ENCODE measurements around the gene RSPH10B.
"Not testable (repeated sequence)": the region's sequence is repeated elsewhere in the genome, so short reads cannot be mapped to it uniquely, and the experiment has no call there.

RSPH10B gene

DNA sequence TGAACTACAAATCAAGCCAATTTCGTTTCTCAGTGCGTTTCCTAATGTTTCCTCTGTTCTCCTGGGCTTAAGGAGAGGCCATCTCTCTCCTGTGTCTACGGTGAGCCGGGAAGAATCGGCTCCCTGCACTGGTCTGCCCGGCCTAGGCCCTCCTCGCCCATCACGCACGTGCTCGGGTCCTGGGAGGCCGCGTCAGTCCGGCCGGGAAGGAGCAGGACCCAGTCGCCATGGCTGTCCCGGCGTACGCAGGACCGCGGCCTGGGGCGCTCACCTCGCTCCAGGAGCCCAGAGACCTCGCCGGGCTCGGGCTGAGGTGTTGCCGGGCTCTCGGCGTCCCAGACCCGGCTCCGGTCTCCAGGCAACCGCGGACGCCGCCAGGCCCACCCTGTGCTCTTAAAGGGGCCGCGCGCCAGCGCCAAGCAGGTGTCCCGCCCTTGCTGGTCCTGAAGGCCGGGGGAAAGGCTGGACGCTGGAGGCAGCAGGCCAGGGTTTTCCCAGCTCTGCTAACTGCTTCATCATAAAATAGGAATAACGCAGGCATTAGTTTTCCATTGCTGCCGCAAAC is at the start of gene RSPH10B:
Gene RSPH10B, minus strand, starts transcription at position 343 of the 565 bp plus-strand sequence. CDS start 3,573 bp downstream, outside the sequence.
- DNase-seq = not testable (repeated sequence)

DNA sequence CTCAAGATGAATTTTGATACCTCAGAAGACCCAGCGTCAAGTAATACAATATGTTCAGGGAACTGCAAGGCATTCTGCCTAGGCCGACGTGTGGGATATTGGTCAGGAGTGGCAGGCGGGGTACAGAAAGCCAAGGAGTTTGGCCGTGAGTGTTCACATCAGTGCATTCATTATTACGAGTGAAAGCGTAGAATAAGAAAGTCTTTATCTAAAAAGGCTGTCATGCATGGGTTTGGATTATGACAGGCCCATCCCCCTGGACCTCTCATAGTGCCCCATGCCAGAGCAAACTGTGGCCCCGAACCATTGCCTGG is 46.1 kb upstream of the RSPH10B start:
- no peak for DNase-seq

DNA sequence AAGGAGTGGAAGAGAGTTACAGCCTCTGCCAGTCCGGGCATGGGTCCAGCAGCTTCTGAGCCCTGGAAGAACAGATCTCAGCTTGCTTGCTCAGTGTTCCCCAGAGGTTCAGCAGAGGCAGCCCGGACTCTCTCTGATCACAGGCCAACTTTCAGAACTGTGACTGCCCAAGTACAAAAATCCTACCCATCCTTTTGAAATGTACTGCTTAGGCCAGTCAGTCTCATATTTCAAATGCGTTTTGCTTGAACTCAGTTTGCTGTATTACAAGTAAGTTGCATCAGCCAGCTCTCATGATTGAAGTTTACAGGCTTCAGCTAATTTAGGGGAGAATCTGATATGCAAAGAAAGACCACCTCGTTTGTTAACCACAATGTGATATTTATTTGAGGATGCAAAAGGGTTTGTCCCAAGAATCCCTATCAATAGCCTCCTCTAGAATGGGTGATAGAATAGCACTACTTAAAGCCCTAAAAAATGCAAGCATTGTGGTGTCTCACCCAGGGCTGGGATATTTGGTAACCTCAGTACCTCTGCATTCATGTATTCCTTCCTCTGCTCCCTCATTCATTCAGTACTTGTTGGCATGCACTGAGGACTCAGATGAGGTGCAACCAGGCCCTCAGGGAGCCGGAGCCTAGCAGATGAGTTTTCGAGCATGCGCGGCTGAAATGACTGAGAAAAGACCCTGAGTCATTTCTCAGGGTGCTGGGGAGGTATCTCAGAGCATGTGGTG is 45.6 kb upstream of the RSPH10B start:
- DNase-seq = no peak

DNA sequence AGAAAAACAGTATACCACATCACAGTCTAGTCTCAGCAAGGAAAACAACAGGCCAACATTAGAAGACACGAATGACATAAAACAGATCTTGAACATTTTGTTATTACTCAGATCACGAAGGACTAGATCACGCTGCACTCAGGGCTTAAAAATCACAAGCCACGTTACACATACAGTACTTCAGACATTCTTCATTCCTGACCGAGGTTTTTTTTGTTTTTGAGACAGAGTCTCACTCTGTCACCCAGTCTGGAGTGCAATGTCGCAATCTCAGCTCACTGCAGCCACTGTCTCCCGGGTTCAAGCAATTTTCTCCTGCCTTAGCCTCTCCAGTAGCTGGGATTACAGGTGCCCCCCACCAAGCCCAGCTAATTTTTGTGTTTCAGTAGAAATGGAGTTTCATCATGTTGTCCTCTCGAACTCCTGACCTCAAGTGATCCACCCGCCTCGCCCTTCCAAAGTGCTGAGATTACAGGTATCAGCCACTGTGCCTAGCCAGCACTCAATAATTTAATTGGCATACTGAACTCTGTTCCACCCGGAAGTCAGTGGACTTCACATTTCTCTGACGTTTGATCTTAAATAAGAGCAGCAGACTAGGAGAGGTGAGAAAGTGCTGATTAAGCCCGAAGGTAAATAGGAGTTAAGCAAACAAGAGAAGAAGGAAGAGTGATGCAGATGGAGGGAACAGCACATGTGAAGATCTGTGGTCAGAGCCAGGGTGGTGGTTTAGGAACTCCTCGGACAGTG is 42.0 kb upstream of the RSPH10B start:
- no peak for DNase-seq

DNA sequence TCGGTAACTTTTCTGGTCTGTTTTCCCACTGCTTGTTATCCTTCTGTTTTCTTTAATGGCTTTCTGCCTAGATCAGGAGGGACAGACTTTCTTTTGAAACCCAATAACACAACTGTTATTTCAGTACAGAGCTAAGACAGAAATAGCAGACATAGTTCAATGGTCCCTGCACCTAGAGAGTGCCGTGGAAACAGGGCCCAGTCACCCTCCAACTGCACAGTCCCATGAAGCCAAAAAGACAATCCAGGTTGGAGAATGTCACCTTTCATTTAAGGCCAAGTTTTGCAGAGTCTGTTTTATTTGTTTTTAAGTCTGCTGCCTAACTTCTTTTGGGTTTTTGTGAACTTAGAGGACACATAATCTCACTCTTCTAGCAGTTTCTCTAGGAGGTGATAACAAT is 41.1 kb upstream of the RSPH10B start:
- DNase-seq = no peak

DNA sequence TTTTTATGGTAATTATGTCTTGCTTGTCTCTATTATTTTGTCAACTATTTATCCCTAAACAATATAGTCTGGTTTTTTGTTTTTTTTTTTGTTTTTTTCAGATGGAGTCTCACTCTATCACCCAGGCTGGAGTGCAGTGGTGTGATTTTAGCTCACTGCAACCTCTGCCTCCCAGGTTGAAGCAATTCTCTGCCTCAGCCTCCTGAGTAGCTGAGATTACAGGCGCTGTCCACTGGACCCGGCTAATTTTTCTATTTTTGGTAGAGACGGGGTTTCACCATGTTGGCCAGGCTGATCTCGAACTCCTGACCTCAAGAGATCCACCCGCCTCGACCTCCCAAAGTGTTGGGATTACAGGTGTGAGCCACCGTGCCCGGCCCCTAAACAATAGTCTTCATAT is 39.9 kb upstream of the RSPH10B start:
- DNase-seq = not testable (repeated sequence)

DNA sequence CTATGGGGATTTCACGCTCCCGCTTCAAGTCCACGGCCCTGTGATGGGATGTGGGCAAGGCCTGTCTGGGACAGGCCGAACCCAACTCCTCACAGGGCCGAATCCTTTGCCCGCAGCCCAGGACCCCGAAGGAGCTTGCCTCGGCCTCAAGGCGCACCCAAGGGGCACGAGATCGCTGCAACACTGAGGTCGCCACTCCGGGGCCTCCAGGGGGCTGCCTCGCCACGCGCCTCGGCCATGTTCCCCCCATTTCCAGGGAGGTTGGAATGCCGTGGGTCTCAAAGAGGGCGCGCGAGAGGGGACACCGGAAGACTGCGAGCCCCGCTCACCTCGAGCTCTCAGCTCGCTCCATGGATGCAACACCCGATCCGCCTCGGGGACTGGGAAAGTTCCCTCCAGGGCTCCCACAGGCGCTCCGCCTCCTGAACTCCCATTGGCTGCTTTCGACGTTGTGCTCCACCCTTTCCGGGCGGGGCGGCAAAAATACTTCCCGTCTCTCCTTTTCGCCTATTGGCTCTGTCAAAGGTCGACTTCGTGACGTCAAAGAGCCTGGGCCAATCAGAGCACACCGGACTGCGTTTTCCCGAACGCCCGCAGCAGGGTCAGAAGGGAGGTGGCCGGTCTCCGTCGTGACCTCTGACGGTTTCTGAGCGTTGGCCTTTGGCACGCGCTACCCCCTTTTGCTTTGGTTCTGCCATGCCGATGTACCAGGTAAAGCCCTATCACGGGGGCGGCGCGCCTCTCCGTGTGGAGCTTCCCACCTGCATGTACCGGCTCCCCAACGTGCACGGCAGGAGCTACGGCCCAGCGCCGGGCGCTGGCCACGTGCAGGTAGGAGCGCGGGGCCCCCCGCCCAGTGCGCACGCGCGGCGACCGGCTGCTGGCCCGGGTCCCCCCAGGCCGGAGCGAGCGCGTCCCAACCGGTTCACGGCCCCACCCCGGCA is 38.5 kb upstream of the RSPH10B start, which contains the start of the genes AIMP2 and PMS2:
Gene AIMP2, plus strand, starts transcription at position 605 of the 944 bp plus-strand sequence. Its CDS starts 92 bp downstream, at position 697.
Gene PMS2, minus strand, starts transcription at position 382 of the 944 bp plus-strand sequence. Its CDS starts 30 bp downstream, at position 352.
- DNase-seq = peak; percentile 95

DNA sequence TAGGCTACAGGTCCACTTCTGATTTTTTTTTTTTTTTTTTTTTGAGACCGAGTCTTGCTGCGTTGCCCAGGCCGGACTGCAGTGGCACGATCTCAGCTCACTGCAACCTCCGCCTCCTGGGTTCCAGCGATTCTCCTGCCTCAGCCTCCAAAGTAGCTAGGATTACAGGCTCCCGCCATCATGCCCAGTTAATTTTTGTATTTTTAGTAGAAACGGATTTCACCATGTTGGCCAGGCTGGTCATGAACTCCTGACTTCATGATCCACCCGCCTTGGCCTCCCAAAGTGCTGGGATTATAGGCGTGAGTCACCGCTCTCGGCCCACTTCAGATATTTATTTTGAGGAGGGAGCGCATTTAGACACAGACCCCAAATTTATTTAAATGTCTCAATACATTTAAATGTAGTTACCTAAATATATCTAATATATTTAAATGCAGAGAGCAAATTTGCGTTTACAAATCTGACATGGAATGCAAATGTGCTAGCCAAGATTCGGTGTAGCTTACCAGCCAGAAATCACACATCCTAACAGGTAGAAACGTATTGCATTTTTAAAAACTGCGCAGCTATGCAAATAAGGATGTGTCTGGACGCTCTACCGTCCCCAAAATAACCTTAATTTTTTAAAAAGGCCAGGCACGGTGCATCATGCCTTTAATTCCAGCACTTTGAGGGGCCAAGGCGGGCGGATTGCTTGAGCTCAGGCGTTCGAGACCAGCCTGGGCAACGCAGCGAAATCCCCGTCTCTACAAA is 37.5 kb upstream of the RSPH10B start:
- DNase-seq = not testable (repeated sequence)

DNA sequence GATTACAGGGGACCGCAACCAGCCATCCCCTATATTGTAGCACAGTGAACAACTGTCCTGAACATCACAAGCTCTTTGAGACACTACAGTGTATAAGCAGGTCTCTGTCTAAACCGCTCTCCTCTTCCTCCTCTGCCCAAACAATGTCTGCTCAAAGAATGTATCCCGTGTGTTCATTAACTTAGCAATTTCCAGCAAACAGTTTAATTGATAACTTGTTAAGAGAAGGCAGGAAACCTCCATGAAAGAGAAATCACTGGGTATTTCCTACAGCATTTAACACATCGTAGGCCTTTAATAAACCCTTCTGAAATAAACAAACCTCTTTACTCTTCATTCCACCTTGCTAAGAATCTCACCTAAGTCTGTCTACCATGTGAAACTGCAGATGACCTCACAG is 36.9 kb upstream of the RSPH10B start:
- DNase-seq = no peak

DNA sequence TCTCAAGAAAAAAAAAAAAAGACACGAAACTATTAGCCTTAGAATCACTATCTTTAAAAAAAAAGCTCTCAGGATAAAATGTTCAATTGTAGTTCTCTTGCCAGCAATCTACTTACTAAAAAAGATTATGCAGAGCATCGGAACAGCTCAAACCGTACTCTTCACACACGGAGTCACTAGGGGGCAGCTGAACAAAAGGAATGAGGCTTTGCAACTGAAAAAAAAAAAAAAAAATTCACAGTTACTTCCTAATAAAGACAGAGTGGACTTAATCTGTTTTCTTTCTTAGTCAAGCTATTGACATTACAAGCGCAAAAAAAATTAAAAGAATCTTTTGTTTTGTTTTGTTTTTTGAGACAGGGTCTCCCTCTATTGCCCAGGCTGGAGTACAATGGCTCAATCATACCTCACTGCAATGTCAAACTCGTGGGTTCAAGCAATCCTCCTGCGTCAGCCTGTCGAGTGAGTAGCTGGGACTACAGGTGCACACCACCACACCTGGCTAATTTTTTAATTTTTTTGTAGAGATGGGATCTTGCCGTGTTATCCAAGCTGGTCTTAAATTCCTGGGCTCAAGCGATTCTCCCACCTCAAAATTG is 26.8 kb upstream of the RSPH10B start:
- DNase-seq = peak; percentile 61

DNA sequence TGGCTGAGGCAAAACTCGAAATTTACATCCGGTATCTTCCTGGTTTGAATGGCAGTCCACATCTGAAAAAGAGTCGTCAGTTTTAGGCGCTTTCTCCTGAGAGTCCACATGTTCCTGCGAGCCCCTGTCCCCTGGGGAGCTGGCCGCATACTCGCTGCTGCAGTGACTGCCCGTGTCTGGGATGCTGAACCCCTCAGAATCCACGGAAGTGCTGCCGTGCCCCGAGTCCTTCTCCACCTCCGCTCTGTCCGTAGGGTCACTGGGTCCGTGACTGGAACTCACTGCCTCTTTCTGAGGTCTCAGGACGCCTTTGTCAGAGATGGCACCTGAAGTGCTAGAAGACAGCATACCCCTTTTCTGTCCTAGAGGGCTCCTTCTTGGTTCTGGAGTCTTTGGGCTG is 16.6 kb upstream of the RSPH10B start:
- not testable (repeated sequence) for DNase-seq

DNA sequence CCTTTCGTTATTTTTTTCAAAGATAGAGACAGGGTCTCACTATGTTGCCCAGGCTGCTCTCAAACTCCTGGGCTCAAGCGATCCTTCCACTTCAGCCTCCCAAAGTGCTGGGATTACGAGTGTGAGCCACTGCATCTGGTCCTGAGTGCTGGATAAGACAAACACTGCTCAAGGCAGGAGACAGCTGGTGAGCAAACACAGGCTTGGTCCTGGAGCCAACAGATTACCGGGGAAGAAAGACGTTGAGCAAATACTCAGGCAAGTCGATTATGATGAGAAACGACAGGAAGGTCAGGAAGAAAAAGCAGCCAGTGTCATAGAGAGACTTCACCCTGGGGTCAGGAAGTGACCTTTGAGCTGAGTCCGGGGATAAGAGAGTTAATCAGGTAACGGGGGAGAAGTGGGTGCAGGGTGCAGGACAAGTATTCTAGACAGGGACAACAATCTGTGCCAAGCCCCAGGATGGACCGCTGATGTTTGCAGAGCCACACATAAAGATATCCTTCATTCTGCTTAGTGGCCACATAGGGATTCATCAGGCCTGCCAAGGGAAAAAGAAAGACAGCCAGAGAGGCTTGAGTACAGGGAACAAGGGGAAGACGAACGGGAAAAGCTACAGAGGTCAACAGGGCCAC is 9.3 kb upstream of the RSPH10B start:
- DNase-seq = not testable (repeated sequence)

DNA sequence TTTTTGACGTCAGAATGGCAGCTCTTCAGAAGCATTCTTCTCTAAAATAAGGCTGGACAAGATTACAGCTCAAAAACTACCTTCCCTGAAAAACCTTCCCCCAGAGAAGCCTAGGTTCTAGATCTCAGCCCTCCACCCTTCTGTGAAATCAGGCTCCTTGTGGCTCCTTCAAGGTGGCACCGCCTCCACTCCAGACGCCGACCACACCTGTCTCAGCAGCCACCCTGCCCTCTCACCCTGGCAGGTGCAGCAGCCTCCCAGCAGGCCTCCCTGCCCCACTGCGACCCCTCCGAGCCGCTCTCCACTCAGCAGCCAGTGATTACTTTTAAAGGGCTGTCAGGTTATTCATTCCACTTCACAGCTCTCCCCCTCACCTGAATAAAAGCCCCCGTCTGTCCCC is 3.1 kb upstream of the RSPH10B start:
- DNase-seq = not testable (repeated sequence)

DNA sequence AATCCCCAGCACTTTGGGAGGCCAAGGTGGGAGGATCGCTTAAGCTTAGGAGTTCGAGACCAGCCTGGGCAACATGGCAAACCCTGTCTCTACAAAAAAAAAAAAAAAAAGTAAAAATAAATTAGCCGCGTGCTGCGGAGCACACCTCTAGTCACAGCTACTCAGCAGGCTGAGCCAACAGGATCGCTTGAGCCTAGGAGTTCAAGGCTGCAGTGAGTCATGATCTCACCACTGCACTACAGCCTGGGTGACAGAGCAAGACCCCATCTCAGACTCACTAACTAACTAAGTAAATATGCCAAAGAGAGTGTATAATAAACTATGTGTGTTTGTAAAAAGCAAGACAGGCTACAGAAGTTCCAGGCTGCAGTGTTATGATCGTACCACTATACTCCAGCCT is 6.7 kb downstream of the RSPH10B start:
- not testable (repeated sequence) for DNase-seq

DNA sequence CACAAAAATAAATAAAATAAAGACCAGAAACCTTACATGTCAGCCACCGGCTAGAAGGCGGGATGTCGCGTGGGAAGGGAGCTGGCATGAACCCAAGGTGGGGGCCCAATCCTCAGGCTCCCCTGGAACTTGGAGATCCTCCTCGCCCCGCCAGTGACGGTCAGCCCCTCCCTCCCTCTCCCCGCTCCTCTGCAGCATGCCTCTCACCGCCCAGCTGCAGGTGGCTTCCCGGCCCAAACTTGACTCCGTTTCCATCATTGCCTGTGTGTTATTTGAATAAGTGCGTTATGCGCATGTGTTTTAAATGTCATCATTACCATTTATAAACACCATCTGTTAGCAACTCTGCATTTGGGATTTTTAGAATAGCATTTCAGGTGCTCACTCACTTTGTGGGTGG is 7.3 kb downstream of the RSPH10B start:
- not testable (repeated sequence) for DNase-seq

DNA sequence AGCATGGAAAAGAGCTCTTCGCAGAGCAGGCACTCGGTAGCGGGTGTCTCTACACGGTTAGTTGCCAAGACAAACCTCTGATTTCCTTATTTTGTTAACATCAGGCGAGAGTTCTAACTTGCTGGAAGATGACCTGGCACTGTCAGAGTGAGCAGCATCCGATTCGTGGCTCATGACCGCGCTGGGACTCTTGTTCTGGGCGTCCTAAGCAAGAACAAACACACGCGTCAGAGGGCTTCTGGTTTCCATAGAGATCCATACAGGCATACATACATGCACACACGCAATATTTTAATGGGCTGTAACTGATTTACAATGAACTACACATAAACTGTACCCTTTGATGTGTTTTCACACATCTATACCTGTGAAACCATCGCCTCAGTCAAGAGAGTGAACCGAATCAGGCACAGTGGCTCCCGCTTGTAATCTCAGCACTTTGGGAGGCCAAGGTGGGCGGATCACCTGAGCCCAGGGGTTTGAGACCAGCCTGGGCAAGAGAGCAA is 35.5 kb downstream of the RSPH10B start:
- DNase-seq = not testable (repeated sequence)

DNA sequence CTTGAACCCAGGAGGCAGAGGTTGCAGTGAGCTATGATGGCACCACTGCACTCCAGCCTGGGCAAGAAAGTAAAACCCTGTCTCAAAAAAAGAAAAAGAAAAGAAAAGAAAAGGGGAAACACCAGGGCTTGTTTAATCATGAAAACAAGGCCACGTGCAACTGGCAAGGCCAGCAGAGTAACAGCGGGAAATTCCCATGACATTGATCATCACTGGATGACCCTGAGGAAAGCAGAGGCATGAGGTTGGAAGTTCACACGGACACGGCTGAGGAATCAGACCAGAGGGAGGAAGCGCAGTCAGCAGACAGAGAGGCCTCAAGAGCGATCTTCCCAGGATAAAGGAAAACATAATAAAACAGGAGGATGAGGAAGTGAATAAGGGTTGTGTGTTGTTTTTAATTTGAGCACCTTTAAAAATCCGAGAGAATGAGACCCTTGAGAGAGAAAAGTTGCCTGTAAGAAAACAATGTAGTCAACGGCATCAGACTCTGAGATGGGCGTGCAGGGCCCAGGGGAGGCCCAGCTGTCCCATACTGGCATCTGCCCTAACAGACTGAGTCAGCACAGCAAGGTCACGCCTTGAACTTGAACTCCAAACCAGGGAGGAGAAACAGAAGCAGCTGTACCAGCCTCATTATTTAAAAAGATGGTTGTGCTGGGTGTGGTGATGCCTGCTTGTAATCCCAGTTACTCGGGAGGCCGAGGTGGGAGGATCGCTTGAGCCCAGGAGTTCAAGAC is 38.4 kb downstream of the RSPH10B start:
- DNase-seq = not testable (repeated sequence)

DNA sequence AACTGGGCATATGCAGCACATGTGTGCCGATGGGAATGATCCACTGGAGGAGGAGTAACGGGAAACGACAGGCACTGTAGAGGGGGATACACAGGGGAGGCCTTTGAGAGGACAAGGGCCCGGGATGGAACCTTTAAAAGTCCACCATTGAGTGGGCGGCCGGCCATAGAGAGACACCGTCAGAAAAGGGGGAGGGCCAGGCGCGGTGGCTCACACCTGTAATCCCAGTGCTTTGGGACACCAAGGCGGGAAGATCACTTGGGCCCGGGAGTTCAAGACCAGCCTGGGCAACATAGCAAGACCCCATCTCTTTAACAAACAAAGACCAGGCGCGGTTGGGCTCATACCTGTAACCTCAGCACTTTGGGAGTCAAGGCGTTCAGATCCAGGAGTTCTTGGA is 39.2 kb downstream of the RSPH10B start:
- DNase-seq = not testable (repeated sequence)

DNA sequence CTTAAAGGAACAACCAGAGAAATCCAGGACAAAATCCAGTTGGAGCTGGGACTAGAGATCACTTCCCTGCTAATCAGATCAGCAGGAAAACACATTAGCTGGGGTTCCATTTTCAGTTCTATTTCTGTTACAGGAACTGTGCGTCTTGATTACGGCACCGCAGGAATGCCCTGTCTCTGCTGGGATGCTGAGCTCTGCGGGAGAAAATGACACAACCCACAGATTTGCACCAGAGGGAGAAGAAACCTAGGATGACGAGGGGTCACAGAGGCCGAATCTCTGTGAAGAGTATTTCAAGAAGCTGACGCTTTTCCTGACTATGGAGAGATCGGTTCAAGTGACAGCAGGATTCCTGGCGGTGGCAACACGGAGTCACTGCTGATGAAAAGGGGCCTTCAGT is 40.2 kb downstream of the RSPH10B start:
- DNase-seq = not testable (repeated sequence)

Measured in CD4-positive, alpha-beta T cell treated with Interleukin-4 for 4 hours (primary cell).